GM12873 (cell line): ENCODE measurements around the gene GOT1.

Source experiments
- CTCF ChIP-seq: IDR thresholded peaks from 2 replicates; pipeline ENCODE4 v1.5.1; 2012; ENCODE audit warnings: low read depth, mild to moderate bottlenecking, moderate library complexity, low read length, control low read depth; ENCODE audit not compliant: insufficient read depth; ENCODE audit errors: missing control alignments

The GOT1 gene

GRCh38 chr10:99457813-99458212, 27.4 kb upstream of the GOT1 start:
- no peak for TF ChIP-seq CTCF

GRCh38 chr10:99456931-99457288, 26.5 kb upstream of the GOT1 start:
- TF ChIP-seq CTCF, result no peak

GRCh38 chr10:99456207-99456930, 25.9 kb upstream of the GOT1 start:
- TF ChIP-seq CTCF, result no peak

GRCh38 chr10:99451981-99452380, 21.6 kb upstream of the GOT1 start:
- no peak for TF ChIP-seq CTCF

- TF ChIP-seq CTCF, result no peak
Measured at GRCh38 chr10:99451499-99451788, 21.0 kb upstream of the GOT1 start.

- no peak for TF ChIP-seq CTCF
Measured at GRCh38 chr10:99450624-99451498, 20.4 kb upstream of the GOT1 start.

GRCh38 chr10:99450156-99450555, 19.7 kb upstream of the GOT1 start:
- TF ChIP-seq CTCF, result no peak
